ACC112 (cell line): ENCODE data around the gene FXR1.
"Not testable (repeated sequence)": the region's sequence is repeated elsewhere in the genome, so short reads cannot be mapped to it uniquely, and the experiment has no call there.

Source experiments
- H2AFZ ChIP-seq: fragments of 200-600 bp; sonication (generic); one replicate; pipeline ENCODE4 v1.6.0; 2017; ENCODE audit warnings: antibody characterized with exemption, low read length; ENCODE audit not compliant: unreplicated experiment
- H3K27ac ChIP-seq: fragments of 200-600 bp; sonication (generic); 2 replicates; pipeline ENCODE4 v1.5.1; 2014; ENCODE audit warnings: low read depth, mild to moderate bottlenecking, antibody characterized with exemption, low read length, moderate library complexity
- H3K27me3 ChIP-seq: fragments of 200-600 bp; sonication (generic); 2 replicates; pipeline ENCODE4 v1.6.1; 2014; ENCODE audit warnings: mild to moderate bottlenecking, antibody characterized with exemption, low read length, moderate library complexity, mixed read lengths; ENCODE audit not compliant: insufficient read depth
- H3K36me3 ChIP-seq: fragments of 200-600 bp; sonication (generic); 2 replicates; pipeline ENCODE4 v1.6.1; 2016; ENCODE audit warnings: mild to moderate bottlenecking, antibody characterized with exemption, low read length, moderate library complexity, mixed read lengths; ENCODE audit not compliant: insufficient read depth
- H3K4me1 ChIP-seq: fragments of 200-600 bp; sonication (generic); one replicate; pipeline ENCODE4 v1.6.1; 2016; ENCODE audit warnings: low read length, mixed read lengths; ENCODE audit not compliant: insufficient read depth, unreplicated experiment, control insufficient read depth
- H3K4me3 ChIP-seq: fragments of 200-600 bp; sonication (generic); 2 replicates; pipeline ENCODE4 v1.5.1; 2014; ENCODE audit warnings: mild to moderate bottlenecking, low read depth, low read length
- H3K79me2 ChIP-seq: fragments of 200-600 bp; sonication (generic); one replicate; pipeline ENCODE4 v1.6.0; 2016; ENCODE audit warnings: low read length; ENCODE audit not compliant: control insufficient read depth, unreplicated experiment, insufficient read depth

The FXR1 gene

DNA sequence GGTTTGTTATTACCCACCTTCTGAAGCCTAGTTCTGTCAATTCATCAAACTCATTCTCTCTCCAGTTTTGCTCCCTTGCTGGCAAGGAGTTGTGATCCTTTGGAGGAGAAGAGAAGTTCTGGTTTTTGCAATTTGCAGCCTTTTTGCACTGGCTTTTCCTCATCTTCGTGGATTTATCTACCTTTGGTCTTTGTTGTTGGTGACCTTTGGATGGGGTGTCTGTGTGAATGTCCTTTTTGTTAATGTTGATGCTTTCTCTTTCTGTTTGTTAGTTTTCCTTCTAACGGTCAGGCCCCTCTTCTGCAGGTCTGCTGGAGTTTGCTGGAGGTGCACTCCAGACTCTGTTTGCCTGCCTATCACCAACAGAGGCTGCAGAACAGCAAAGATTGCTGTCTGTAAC, 91.0 kb downstream of the FXR1 start:
- not testable (repeated sequence) for H3K36me3 ChIP-seq, H3K4me1 ChIP-seq, H3K27me3 ChIP-seq

DNA sequence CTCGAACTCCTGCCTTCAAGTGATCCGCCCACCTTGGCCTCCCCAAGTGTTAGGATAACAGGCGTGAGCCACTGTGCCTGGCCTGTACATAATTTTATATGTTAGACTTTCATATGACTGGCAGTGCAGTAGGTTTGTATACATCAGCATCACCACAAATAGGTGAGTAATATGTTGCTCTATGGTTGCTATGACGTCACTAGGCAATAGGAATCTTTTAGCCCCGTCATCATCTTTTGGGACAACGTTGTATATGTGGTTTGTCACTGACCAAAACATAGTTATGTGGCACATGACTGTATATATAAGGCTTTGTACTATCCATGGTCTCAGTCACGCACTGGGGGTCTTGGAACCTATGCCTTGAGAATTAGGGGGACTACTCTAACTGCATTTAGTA, 94.1 kb downstream of the FXR1 start:
- no peaks in the 10 kb centered on the region for H3K4me1 ChIP-seq
- H3K27ac ChIP-seq: no peak overlapping the region
- H3K4me3 ChIP-seq: no peak overlapping the region
- H2AFZ ChIP-seq: no peak overlapping the region
- no peaks in the 10 kb centered on the region for H3K36me3 ChIP-seq
- no peaks in the 10 kb centered on the region for H3K27me3 ChIP-seq
- H3K79me2 ChIP-seq: no peaks in the 10 kb centered on the region

More for the DNA sequence above, 91.0 kb downstream of the FXR1 start:
- H2AFZ ChIP-seq, H3K27ac ChIP-seq, H3K79me2 ChIP-seq, H3K4me3 ChIP-seq: not testable (repeated sequence)

- Histone ChIP-seq H2AFZ (no peak overlapping the region), H3K4me3 (no peak overlapping the region), H3K4me1 (no peaks in the 10 kb centered on the region), H3K27ac (no peak overlapping the region), H3K79me2 (no peaks in the 10 kb centered on the region), H3K27me3 (no peaks in the 10 kb centered on the region), H3K36me3 (no peaks in the 10 kb centered on the region)
Observed at GRCh38 chr3:181007262-181007661, 94.8 kb downstream of the FXR1 start.

- Histone ChIP-seq H3K27ac (no peak overlapping the region), H2AFZ (no peak overlapping the region), H3K27me3 (no peaks in the 10 kb centered on the region), H3K4me1 (no peaks in the 10 kb centered on the region), H3K79me2 (no peaks in the 10 kb centered on the region), H3K4me3 (no peak overlapping the region), H3K36me3 (no peaks in the 10 kb centered on the region)
Observed at GRCh38 chr3:181008796-181009195, 96.3 kb downstream of the FXR1 start.

DNA sequence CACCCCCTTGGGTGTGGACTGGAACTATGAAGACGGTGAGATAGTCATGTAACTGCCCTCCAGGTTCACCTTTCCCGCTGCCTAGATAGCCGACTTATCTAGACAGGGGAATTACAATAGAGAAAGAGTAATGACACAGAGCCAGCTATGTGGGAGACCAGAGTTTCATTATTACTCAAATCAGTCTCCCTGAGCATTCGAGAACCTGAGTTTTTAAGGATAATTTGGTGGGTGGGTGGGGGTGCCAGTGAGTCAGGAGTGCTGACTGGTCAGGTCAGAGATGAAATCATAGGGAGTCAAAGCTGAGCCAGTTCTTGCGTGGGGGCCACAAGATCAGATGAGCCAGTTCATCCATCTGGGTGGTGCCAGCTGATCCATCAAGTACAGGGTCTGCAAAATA, 96.8 kb downstream of the FXR1 start:
- Histone ChIP-seq H3K4me1 (no peaks in the 10 kb centered on the region), H3K4me3 (no peak overlapping the region), H3K36me3 (no peaks in the 10 kb centered on the region), H2AFZ (no peak overlapping the region), H3K79me2 (no peaks in the 10 kb centered on the region), H3K27me3 (no peaks in the 10 kb centered on the region), H3K27ac (no peak overlapping the region)

- Histone ChIP-seq H3K27ac (no peak overlapping the region), H3K79me2 (no peaks in the 10 kb centered on the region), H2AFZ (no peak overlapping the region), H3K36me3 (no peaks in the 10 kb centered on the region), H3K4me3 (no peak overlapping the region), H3K4me1 (no peaks in the 10 kb centered on the region), H3K27me3 (no peaks in the 10 kb centered on the region)
Observed at GRCh38 chr3:181017690-181018089, 105.2 kb downstream of the FXR1 start.

- Histone ChIP-seq H3K27ac (no peak overlapping the region), H3K27me3 (no peaks in the 10 kb centered on the region), H3K4me3 (no peak overlapping the region), H3K79me2 (no peaks in the 10 kb centered on the region), H2AFZ (no peak overlapping the region), H3K36me3 (no peaks in the 10 kb centered on the region), H3K4me1 (no peaks in the 10 kb centered on the region)
Observed at GRCh38 chr3:181025204-181025603, 112.7 kb downstream of the FXR1 start.

- H3K27ac ChIP-seq: no peak overlapping the region
- H3K4me1 ChIP-seq: no peaks in the 10 kb centered on the region
- H3K4me3 ChIP-seq: no peak overlapping the region
- no peaks in the 10 kb centered on the region for H3K27me3 ChIP-seq
- H3K79me2 ChIP-seq: no peaks in the 10 kb centered on the region
- no peak overlapping the region for H2AFZ ChIP-seq
- H3K36me3 ChIP-seq: no peaks in the 10 kb centered on the region
Observed at GRCh38 chr3:181030948-181031347, 118.5 kb downstream of the FXR1 start.
